Neural progenitor cell (in vitro differentiated cells): ENCODE data around the gene PDE11A. TPM values are rescaled to one million over a fixed set of nuclear protein-coding genes. Genes with fewer than 3 reads are reported as not detected.

ENCODE experiments used
- DNase-seq: peaks from one replicate; pipeline ENCODE4 v3.0.0-alpha.2; 2016; ENCODE audit warnings: low spot score
- H2AFZ ChIP-seq: fragments of 200-600 bp; sonication (generic); replicated peaks from 2 replicates; pipeline ENCODE4 v1.6.1; 2016; ENCODE audit warnings: antibody characterized with exemption
- H3F3A ChIP-seq: fragments of 200-600 bp; sonication (generic); 2 replicates; pipeline ENCODE4 v1.6.1; 2016; ENCODE audit warnings: antibody characterized with exemption, low read depth
- H3K27ac ChIP-seq: fragments of 200-600 bp; sonication (generic); 2 replicates; pipeline ENCODE4 v1.5.1; 2016; ENCODE audit warnings: mild to moderate bottlenecking
- H3K27me3 ChIP-seq: fragments of 200-600 bp; sonication (generic); 2 replicates; pipeline ENCODE4 v1.6.1; 2016; ENCODE audit warnings: mild to moderate bottlenecking, moderate library complexity
- H3K36me3 ChIP-seq: fragments of 200-600 bp; sonication (generic); 2 replicates; pipeline ENCODE4 v1.5.1; 2016
- H3K4me1 ChIP-seq: fragments of 200-600 bp; sonication (generic); 2 replicates; pipeline ENCODE4 v1.6.1; 2016; ENCODE audit warnings: mixed run types
- H3K4me2 ChIP-seq: fragments of 200-600 bp; sonication (generic); 2 replicates; pipeline ENCODE4 v1.6.1; 2016
- H3K4me3 ChIP-seq: fragments of 200-600 bp; sonication (generic); 2 replicates; pipeline ENCODE4 v1.5.1; 2016
- H3K79me2 ChIP-seq: fragments of 200-600 bp; sonication (generic); 2 replicates; pipeline ENCODE4 v1.6.1; 2016; ENCODE audit warnings: low read depth
- H3K9ac ChIP-seq: fragments of 200-600 bp; sonication (generic); 2 replicates; pipeline ENCODE4 v1.6.1; 2016
- H3K9me3 ChIP-seq: fragments of 200-600 bp; sonication (generic); 2 replicates; pipeline ENCODE4 v1.5.1; 2016; ENCODE audit warnings: low read depth
- H4K20me1 ChIP-seq: fragments of 200-600 bp; sonication (generic); 2 replicates; pipeline ENCODE4 v1.6.1; 2016; ENCODE audit warnings: low read depth
- H3K27ac Mint-ChIP-seq: 3 replicates; pipeline ENCODE4 v1.8.0; 2021; ENCODE audit warnings: mixed read lengths
- H3K27me3 Mint-ChIP-seq: 2 replicates; pipeline ENCODE4 v1.8.0; 2022; ENCODE audit warnings: low read depth, mild to moderate bottlenecking, inconsistent platforms, moderate library complexity, mixed read lengths; ENCODE audit not compliant: insufficient read depth
- H3K36me3 Mint-ChIP-seq: 3 replicates; pipeline ENCODE4 v1.8.0; 2021; ENCODE audit warnings: mixed read lengths
- H3K4me1 Mint-ChIP-seq: 3 replicates; pipeline ENCODE4 v1.8.0; 2021; ENCODE audit warnings: mixed read lengths
- H3K4me3 Mint-ChIP-seq: 3 replicates; pipeline ENCODE4 v1.8.0; 2021; ENCODE audit warnings: mild to moderate bottlenecking, moderate library complexity, mixed read lengths
- H3K9me3 Mint-ChIP-seq: 3 replicates; pipeline ENCODE4 v1.8.0; 2020; ENCODE audit warnings: mixed read lengths
- CTCF ChIP-seq: fragments of 200-600 bp; sonication (generic); IDR thresholded peaks from 2 replicates; pipeline ENCODE4 v1.5.1; 2017; ENCODE audit warnings: antibody characterized with exemption, mild to moderate bottlenecking
- EZH2 ChIP-seq: fragments of 200-600 bp; sonication (generic); IDR thresholded peaks from 2 replicates; pipeline ENCODE4 v1.6.1; 2017; ENCODE audit warnings: antibody characterized with exemption, mild to moderate bottlenecking, moderate library complexity
- EZH2phosphoT487 ChIP-seq: fragments of 200-600 bp; sonication (generic); IDR thresholded peaks from 2 replicates; pipeline ENCODE4 v1.6.1; 2017; ENCODE audit warnings: antibody characterized with exemption
- total RNA-seq: library from RNA; depleted of rRNA; stranded (reverse); fragments of >200 nt; gene quantifications from 2 replicates; pipeline ENCODE4 v1.2.3, GENCODE V29; 2015; ENCODE audit warnings: low replicate concordance

Gene PDE11A
- total RNA-seq, 1 donor from 2014 or later = 0.13 TPM

- no peak for DNase-seq
- no peaks in the 10 kb centered on the region for H3K9me3 Mint-ChIP-seq
- H3K4me1 ChIP-seq = peaks cover 5% of the 10 kb centered on the region
- no peaks in the 10 kb centered on the region for H3K9me3 ChIP-seq
- H3K36me3 Mint-ChIP-seq = no peaks in the 10 kb centered on the region
- H3K79me2 ChIP-seq = peaks cover 5% of the 10 kb centered on the region
- H3K4me1 Mint-ChIP-seq = peaks cover 11% of the 10 kb centered on the region
- H3F3A ChIP-seq = peaks cover 5% of the 10 kb centered on the region
- H3K27ac ChIP-seq = no peak overlapping the region
- H3K9ac ChIP-seq = no peak overlapping the region
- H2AFZ ChIP-seq = peak overlapping the region; percentile 53
- no peak overlapping the region for H3K4me2 ChIP-seq
- no peak overlapping the region for H3K27ac Mint-ChIP-seq
- peaks cover 6% of the 10 kb centered on the region for H3K27me3 Mint-ChIP-seq
- H3K27me3 ChIP-seq = no peaks in the 10 kb centered on the region
- TF ChIP-seq CTCF = no peak
- TF ChIP-seq EZH2 = no peak
- no peak for TF ChIP-seq EZH2phosphoT487
- no peaks in the 10 kb centered on the region for H4K20me1 ChIP-seq
- H3K36me3 ChIP-seq = no peaks in the 10 kb centered on the region
- H3K4me3 ChIP-seq = no peak overlapping the region
- peak overlapping the region; percentile 94 for H3K4me3 Mint-ChIP-seq
These were observed 39.2 kb upstream of the PDE11A start for GRCh38 chr2:178111743-178112142.

- Mint-ChIP-seq H3K27ac (no peak overlapping the region), H3K9me3 (no peaks in the 10 kb centered on the region), H3K4me3 (no peak overlapping the region), H3K27me3 (peaks cover 6% of the 10 kb centered on the region), H3K36me3 (no peaks in the 10 kb centered on the region), H3K4me1 (peaks cover 11% of the 10 kb centered on the region)
- H4K20me1 ChIP-seq = no peaks in the 10 kb centered on the region
- no peak overlapping the region for H3K4me3 ChIP-seq
- H3K79me2 ChIP-seq = peaks cover 5% of the 10 kb centered on the region
- TF ChIP-seq EZH2 (no peak), CTCF (no peak), EZH2phosphoT487 (no peak)
- H2AFZ ChIP-seq = no peak overlapping the region
- no peaks in the 10 kb centered on the region for H3K27me3 ChIP-seq
- H3F3A ChIP-seq = peaks cover 5% of the 10 kb centered on the region
- no peaks in the 10 kb centered on the region for H3K9me3 ChIP-seq
- peaks cover 5% of the 10 kb centered on the region for H3K4me1 ChIP-seq
- no peak overlapping the region for H3K4me2 ChIP-seq
- H3K9ac ChIP-seq = no peak overlapping the region
- no peak for DNase-seq
- H3K36me3 ChIP-seq = no peaks in the 10 kb centered on the region
- no peak overlapping the region for H3K27ac ChIP-seq
These were observed 38.1 kb upstream of the PDE11A start for GRCh38 chr2:178110681-178111080.

- no peaks in the 10 kb centered on the region for H3K36me3 Mint-ChIP-seq
- H3K27me3 Mint-ChIP-seq = peaks cover 6% of the 10 kb centered on the region
- Histone ChIP-seq H3K9me3 (no peaks in the 10 kb centered on the region), H3K4me3 (no peak overlapping the region), H3F3A (peaks cover 5% of the 10 kb centered on the region), H3K4me1 (peaks cover 5% of the 10 kb centered on the region), H3K27ac (no peak overlapping the region), H3K9ac (no peak overlapping the region), H3K79me2 (peaks cover 5% of the 10 kb centered on the region), H4K20me1 (no peaks in the 10 kb centered on the region), H2AFZ (no peak overlapping the region), H3K4me2 (no peak overlapping the region), H3K36me3 (no peaks in the 10 kb centered on the region), H3K27me3 (no peaks in the 10 kb centered on the region)
- peak; percentile 51 for DNase-seq
- TF ChIP-seq EZH2 (no peak), CTCF (peak; percentile 70), EZH2phosphoT487 (no peak)
- H3K9me3 Mint-ChIP-seq = no peaks in the 10 kb centered on the region
- H3K4me1 Mint-ChIP-seq = peaks cover 11% of the 10 kb centered on the region
- no peak overlapping the region for H3K4me3 Mint-ChIP-seq
- H3K27ac Mint-ChIP-seq = no peak overlapping the region
These were observed 37.2 kb upstream of the PDE11A start for GRCh38 chr2:178109813-178110212.
